Effector CD4-positive, alpha-beta T cell (primary cell): Measurements from ENCODE around the gene FAM161A.
"Not testable (repeated sequence)": the region's sequence is repeated elsewhere in the genome, so short reads cannot be mapped to it uniquely, and the experiment has no call there.

Experiments used
- DNase-seq: peaks from one replicate; pipeline ENCODE4 v3.0.0-alpha.2; 2020
- total RNA-seq: gene quantifications from one replicate; lab custom pipeline; 2026; lab: John Stamatoyannopoulos, UW

The FAM161A gene, protein sequence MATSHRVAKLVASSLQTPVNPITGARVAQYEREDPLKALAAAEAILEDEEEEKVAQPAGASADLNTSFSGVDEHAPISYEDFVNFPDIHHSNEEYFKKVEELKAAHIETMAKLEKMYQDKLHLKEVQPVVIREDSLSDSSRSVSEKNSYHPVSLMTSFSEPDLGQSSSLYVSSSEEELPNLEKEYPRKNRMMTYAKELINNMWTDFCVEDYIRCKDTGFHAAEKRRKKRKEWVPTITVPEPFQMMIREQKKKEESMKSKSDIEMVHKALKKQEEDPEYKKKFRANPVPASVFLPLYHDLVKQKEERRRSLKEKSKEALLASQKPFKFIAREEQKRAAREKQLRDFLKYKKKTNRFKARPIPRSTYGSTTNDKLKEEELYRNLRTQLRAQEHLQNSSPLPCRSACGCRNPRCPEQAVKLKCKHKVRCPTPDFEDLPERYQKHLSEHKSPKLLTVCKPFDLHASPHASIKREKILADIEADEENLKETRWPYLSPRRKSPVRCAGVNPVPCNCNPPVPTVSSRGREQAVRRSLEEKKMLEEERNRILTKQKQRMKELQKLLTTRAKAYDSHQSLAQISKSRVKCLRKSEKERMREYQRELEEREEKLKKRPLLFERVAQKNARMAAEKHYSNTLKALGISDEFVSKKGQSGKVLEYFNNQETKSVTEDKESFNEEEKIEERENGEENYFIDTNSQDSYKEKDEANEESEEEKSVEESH
- 3.9 reads per million, percentile 15 among the genes with 10 or more reads in this experiment for total RNA-seq

- DNase-seq = peak; percentile 63
Measured at GRCh38 chr2:61853847-61854563, at the start of gene FAM161A. Gene FAM161A, minus strand, starts transcription at chr2:61854060. Its CDS starts 19 bp downstream, at chr2:61854041.

- DNase-seq = no peak
Measured at GRCh38 chr2:61900281-61900680, 46.4 kb upstream of the FAM161A start.

DNA sequence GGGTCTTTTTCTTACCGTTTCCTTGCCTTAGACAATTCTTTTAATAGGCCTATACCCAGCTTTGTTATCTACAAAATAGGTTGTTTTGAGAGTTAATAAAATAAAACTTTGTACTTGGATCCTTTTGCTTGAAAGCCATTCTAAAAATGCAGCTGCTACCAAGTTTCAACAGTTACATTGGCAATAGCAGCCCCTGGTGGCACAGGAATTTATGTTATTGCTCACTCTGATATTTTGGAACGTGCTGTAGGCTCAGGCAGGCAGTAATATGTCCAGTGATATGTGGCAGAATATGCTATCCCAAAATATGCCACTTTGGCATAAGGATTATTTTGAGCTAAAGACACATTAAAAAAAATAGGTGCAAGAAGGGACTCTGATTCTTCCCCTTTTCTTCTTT, 45.0 kb upstream of the FAM161A start:
- no peak for DNase-seq

DNA sequence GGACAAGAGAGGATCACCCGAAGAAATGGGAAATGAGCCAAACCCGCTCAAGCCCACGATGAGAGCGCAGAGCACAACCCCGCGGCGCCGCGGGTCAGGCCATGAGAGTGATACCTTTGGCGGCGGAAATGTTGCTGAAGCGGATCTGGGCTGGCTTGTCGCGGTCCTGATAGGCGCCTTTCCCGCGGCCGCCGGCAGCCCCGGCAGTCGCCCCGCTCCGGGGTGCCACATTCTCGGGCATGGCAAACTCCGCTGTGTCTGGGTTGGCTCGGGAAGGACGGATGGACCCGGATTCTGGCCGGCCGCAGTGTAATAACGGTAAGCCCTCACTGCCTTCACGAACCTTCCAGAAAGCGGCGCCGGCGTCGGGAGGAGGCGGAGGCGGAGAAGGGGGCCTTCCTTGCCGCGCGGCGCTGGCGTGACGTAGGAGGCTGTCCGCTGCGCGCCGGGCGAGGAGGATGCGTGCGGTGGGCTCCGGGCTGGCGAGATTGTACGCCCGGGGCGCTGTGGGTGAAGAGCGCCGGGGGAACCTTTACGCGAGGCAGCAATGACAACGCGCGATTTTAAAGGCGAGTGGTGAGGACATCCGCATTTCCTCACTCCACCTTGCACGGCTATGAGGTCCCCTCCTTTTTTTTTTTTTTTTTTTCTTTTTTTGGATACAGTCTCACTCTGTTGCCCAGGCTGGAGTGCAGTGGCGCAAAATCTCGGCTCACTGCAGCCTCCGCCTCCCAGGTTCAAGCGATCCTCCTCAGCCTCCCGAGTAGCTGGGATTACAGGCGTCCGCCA, 34.6 kb upstream of the FAM161A start, which contains the start of gene CCT4:
Gene CCT4, minus strand, starts transcription at position 390 of the 789 bp plus-strand sequence. Its CDS starts 149 bp downstream, at position 241.
- peak; percentile 88 for DNase-seq

- no peak for DNase-seq
Measured at GRCh38 chr2:61887717-61888266, 33.9 kb upstream of the FAM161A start.

- no peak for DNase-seq
Measured at GRCh38 chr2:61885896-61886603, 32.2 kb upstream of the FAM161A start.

- no peak for DNase-seq
Measured at GRCh38 chr2:61882850-61883249, 29.0 kb upstream of the FAM161A start.

GRCh38 chr2:61879351-61879750, 25.5 kb upstream of the FAM161A start:
- not testable (repeated sequence) for DNase-seq

DNA sequence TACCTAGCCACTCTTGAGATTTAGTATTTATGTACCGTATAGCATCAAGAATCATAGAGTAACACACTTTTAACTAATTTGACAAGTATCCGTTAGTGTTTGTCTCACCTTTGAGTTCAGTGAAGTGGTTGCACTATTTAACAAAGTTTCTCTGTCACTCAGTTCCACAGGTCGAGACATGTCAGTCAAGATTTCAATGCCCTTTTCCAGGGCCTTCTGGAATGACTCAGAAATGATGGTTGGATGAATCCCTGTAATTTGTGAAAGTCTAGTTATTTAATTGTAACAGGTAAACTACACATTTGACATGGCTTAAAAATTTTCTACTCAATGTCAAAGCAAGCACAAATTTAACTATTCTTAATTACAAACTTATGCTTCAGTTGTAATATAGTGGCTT, 24.9 kb upstream of the FAM161A start:
- DNase-seq = no peak

- DNase-seq = no peak
Measured at GRCh38 chr2:61877571-61878245, 23.8 kb upstream of the FAM161A start.

- DNase-seq = no peak
Measured at GRCh38 chr2:61876400-61876799, 22.5 kb upstream of the FAM161A start.

GRCh38 chr2:61866482-61867089, 12.7 kb upstream of the FAM161A start:
- not testable (repeated sequence) for DNase-seq

DNA sequence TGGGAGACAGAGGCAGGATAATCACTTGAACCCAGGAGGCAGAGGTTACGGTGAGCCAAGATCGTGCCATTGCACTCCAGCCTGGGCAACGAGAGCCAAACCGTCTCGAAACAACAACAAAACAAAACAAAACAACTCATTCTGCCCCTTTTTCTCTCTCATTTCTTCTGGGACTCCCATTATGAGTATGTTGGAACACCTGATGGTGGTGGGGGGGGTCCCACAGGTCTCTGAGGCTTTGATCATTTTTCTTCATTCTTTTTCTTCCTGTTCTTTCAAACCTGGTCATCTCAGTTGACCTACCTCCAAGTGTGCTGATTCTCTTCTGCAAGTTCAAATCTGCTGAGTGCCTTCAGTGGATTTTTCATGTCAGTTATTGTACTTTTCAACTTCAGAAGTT, 8.2 kb upstream of the FAM161A start:
- no peak for DNase-seq

DNA sequence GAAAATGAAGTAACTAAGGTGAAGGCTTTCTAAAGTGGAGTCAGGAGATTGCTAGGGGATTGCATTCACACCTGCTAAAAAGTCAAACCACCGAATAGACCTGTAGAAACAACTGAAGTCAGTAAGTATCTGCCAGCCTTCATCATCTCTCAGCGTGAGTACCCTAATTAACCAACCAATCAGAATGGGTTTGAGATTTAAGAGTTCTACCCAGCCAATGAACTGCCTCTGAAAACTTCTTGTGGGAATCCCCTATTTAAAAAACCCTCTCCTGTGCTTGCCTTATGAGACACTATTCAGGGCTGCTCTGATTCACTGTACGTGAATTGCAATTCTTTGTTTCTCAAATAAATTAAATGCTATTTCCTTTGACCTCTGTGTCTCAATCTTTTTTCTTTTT, 3.4 kb upstream of the FAM161A start:
- DNase-seq = no peak

DNA sequence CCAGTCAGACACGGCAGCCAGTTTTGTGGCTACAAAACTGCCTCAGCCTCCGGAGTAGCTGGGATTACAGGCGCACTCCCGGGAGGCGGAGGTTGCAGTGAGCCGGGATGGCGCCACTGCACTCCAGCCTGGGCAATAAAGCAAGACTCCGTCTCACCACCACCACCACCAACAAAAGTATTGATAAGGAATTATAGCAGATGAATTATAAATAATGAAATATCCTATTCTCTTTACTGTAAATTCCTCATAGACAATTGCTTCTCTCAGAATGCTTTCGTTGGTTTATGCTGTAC, 1.4 kb upstream of the FAM161A start:
- no peak for DNase-seq

GRCh38 chr2:61854564-61855317, 881 bp upstream of the FAM161A start:
- DNase-seq = peak; percentile 89

GRCh38 chr2:61853086-61853846, 594 bp downstream of the FAM161A start:
- no peak for DNase-seq

DNA sequence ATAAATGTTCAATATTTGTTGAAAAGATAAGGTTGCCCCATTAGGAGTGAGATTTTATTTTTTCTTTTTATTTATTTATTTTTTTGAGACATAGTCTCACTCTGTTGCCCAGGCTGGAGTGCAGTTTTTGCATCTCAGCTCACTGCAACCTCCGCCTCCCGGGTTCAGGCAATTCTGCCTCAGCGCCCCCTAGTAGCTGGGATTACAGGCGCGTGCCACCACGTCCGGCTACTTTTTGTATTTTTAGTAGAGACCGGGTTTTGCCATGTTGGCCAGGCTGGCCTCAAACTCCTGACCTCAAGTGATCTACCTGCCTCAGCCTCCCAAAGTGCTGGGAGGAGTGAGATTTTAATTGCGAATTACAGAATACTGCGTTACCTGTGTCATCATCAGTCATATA, 2.6 kb downstream of the FAM161A start:
- DNase-seq = not testable (repeated sequence)

- no peak for DNase-seq
Measured at GRCh38 chr2:61845320-61845719, 8.5 kb downstream of the FAM161A start.
